ENCODE measurements around the gene VPS33A.
"Not testable (repeated sequence)": the region's sequence is repeated elsewhere in the genome, so short reads cannot be mapped to it uniquely, and the experiment has no call there.

VPS33A gene

GRCh38 chr12:122204167-122205052 is 61.9 kb downstream of the VPS33A start:
- DNase-seq (ENCODE audit: low spot score), result no peak

DNA sequence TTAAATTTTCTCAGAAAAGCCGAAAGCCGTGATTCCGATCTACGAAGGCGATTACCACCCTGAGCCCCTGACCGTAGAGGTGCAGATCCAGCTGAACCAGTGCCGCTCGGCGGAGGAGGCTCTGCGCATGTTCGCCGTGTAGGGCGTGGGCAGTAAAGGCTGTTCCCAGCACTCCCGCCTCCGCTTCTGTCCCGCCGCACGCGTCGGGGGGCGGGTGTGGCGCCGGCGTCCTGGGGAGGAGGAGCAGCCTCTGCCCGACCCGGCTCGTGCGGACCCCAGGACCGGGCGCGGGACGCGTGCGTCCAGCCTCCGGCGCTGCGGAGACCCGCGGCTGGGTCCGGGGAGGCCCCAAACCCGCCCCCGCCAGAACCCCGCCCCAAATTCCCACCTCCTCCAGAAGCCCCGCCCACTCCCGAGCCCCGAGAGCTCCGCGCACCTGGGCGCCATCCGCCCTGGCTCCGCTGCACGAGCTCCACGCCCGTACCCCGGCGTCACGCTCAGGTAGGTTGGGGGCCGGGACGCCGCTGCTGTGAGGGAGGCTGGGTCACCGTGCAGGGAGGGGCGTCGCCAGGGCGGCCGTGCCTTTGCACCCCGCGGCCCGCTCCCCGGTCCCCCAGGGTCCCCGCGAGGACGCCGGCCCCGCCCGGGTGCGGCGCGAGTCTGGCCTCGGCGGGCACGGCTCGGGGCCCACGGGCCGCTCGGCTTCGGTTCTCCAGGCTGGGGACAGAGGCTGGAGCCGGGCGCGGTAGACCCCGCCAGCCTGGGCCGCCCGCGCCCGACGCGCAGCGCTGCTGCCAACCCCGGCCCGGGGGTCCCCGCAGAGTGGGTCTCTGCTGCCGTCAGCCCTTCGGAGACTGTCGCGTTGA is 62.8 kb downstream of the VPS33A start, which contains the start of gene B3GNT4:
Gene B3GNT4 (plus strand): TSS at position 409 of the 866 bp plus-strand sequence. CDS start 910 bp downstream, outside the sequence.
- DNase-seq (ENCODE audit: low spot score), result peak; percentile 73

DNA sequence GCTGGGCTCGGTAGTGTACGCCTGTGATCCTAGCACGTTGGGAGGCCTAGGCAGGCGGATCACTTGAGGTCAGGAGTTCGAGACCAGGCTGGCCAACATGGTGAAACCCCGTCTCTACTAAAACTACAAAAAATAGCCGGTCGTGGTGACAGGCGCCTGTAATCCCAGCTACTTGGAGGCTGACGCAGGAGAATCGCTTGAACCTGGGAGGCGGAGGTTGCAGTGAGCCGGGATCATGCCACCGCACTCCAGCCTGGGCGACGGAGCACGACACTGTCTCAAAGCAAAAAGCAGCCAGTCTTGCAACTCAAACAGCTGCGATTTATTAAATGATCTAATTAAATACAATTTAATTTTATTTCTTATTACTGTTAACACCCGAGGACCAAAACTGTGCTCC is 63.5 kb downstream of the VPS33A start:
- not testable (repeated sequence) for DNase-seq (ENCODE audit: low spot score)

GRCh38 chr12:122202017-122202416 is 64.3 kb downstream of the VPS33A start:
- no peak for DNase-seq (ENCODE audit: low spot score)

GRCh38 chr12:122201381-122201780 is 64.9 kb downstream of the VPS33A start:
- no peak for DNase-seq (ENCODE audit: low spot score)

DNA sequence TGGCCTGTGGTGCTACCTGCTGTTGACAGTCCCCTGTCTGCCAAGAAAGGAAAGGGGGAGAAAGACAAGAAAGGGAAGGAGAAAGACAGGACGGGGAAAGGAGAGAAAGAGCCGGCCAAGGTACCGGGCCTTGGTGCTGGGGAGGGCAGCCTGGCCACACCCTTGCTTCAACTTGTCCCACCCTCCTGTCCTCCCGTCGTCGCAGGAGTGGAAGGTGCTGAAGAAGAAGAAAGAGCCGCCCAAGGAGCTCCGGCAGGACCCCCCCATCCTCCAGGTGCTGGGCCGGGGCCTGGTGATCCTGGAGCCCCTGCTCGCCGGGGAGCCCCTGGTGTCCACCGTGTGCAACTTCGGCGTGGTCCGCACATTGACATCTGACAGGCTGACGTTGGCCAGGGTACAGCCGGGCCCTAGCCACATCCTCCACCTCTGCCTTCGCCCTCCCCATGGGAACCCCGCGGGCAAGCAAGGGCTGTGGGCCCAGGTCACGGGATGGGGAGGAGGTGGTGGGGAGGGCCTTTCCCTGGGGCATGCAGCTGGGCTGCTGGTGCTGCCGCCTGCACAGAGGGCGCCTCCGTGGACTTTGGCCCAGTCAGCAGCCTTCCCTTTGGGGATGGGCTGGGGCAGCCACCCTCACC is 65.6 kb downstream of the VPS33A start:
- no peak for DNase-seq (ENCODE audit: low spot score)

- no peak for DNase-seq (ENCODE audit: low spot score)
Observed at GRCh38 chr12:122199484-122200355, 66.6 kb downstream of the VPS33A start.

DNA sequence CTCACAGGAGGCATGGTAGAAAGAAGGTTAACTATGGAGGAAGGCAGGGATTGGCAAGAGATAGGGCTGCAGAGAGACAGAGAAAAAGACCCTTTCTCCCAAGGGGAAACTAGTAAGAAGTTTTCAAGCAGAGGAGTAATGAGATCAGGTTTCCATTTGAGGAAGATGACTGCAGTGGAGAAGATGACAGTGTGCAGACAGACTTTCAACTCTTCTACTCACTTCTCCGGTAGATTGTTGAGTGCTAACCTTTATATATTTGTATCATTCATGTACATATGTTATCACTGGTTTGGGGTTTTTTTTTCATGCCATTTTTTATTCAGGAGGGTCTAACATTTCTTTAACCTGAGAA is 68.7 kb downstream of the VPS33A start:
- no peak for DNase-seq (ENCODE audit: low spot score)

DNA sequence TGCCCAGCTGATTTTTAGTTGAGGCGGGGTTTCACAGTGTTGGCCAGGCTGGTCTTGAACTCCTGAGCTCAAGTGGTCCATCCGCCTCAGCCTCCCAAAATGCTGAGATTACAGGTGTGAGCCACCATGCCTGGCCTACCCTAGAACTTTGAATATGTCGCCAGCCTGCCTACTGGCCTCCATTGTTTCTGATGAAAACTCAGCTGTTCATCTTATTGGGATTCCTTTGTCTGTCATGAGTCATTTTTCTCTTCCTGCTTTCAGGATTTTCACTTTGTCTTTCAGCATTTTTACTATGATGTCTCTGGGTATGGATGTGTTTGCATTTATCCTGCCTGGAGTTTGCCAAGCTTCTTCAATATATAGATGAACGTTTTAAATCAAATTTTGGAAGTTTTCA is 70.9 kb downstream of the VPS33A start:
- no peak for DNase-seq (ENCODE audit: low spot score)

DNA sequence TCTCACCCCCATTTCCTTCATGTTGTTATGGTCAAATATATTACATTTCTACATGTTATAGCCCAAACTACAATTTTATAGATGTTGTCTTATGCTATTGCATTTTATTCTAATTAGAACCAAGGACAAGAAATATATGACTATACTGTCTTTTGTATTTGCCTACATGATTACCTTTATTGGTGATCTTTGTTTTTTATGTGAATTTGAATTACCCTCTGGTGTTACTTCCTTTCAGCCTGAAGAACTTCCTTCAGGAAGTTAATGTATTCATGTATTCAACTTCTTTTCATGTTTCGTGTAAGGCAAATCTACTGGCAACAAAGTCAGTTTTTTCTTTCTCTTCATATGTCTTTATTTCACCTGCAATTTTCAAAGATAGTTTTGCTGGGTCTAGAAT is 71.5 kb downstream of the VPS33A start:
- no peak for DNase-seq (ENCODE audit: low spot score)

GRCh38 chr12:122192441-122192840 is 73.9 kb downstream of the VPS33A start:
- DNase-seq (ENCODE audit: low spot score), result no peak

DNA sequence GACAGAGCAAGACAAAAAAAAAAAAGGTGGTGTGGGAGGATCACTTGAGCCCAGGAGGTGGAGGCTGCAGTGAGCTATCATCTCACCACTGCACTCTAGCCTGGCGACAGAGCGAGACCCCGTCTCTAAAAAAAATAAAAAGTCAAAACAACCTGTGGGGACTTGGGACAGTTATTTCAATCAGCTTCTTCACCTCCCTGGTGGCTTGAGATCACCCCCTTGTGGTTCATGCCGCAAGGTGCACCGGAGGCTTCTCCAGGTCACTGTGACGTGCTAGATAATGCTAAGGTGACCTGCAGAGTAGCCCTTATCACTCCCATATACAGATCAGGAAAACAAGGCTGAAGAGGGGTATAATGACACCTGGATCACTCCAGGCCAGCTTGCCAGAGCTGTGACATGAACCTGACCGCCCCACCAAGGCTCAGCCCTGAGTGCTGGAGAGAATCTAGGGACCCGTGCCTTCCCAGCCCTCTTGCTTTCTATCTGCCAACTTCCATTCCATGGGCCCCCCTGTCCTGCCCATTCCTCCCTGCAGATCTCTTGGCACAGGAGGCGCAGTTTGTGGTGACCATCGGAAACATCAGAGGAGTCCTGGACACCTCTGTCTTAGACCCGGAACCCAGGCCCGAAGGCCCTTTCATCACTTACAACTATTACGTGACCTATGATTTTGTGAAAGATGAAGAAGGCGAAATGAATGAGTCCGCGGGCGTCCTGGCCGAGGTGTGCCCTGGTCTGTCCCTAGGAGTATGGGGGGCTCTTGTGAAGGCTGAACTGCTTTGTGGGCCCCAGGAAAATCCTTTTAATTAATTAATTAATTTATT is 75.2 kb downstream of the VPS33A start:
- peak; percentile 89 for DNase-seq (ENCODE audit: low spot score)

DNA sequence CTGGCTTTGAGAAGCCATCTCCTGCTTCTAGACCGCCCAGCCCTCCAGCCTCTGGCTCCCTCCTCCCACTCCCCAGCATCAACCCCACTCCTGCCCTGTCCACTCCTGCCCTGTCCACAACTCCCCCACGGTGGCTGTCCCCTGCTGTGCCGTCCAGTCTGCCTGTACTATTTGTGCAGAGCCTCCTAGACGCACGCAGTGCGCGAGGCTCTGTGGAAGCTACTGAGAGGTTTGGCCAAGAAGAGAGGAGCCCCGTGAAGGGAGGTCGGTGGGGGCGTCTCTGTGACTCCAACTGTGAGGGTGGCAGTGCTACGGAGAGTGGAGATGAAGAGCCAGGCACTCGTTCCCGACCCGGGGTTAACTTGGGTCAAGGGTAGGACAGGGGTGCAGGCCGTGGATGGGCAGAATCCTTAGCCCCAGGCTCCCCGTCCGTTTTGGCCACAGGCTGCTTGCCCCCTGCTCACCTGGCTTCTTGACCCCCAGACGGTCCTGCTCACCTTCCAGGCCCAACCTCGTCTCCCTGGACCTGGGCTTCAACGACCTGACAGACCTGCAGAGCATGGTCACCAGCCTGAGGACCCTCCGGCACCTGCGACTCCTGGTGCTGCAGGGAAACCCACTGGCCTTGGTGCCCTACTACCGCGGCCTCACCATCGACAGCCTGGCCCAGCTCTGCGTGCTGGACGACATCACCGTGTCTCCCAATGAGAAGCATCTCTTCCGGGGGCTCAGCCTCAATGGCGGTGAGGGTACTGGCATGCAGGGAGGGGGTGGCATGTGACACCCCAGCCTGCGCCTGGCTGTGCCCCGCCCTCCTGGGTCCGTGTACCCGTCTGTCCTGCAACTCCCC is 76.4 kb downstream of the VPS33A start:
- no peak for DNase-seq (ENCODE audit: low spot score)

GRCh38 chr12:122187466-122187865 is 78.8 kb downstream of the VPS33A start:
- no peak for DNase-seq (ENCODE audit: low spot score)

- DNase-seq (ENCODE audit: low spot score), result no peak
Observed at GRCh38 chr12:122185494-122186082, 80.7 kb downstream of the VPS33A start.

GRCh38 chr12:122185079-122185478 is 81.2 kb downstream of the VPS33A start:
- no peak for DNase-seq (ENCODE audit: low spot score)

- DNase-seq (ENCODE audit: low spot score), result no peak
Observed at GRCh38 chr12:122184517-122184916, 81.8 kb downstream of the VPS33A start.

- no peak for DNase-seq (ENCODE audit: low spot score)
Observed at GRCh38 chr12:122183588-122183940, 82.7 kb downstream of the VPS33A start.

DNA sequence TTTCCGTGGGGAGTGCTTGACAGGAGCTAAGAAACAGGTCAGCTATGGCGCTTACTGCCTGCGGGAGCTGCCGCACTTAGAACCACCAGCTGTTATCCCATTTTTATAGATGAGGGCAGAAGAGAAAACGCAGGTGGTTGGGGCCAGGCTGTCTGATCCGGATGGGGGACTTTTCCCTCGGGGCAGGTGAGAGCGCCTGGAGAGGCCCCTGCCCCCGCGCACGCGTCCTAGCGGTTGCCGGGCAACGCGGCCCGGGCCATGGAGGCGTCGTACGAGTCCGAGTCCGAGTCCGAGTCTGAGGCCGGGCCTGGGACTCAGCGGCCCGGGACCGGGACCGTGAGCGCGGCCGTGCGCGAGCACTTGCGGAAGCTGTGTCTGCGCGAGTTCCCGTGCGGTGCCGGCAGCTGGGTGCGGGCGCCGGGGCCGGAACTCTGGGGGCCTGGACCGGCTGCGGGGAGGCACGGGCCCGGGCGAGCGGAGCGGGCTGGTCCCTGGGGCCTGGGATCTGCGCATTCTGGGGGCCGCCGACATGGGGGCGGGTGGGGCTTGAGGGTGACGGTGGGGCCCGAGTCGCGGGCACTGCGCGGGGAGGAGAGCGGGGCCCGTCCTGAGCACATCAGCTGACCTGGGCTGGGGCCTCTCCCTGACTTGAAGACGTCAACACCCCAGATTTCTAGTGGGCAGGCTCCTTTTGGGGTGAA is 83.3 kb downstream of the VPS33A start, which contains the start of gene LRRC43:
Gene LRRC43 (plus strand): TSS at position 237 of the 701 bp plus-strand sequence. CDS start 22 bp downstream, at position 259.
- no peak for DNase-seq (ENCODE audit: low spot score)

Data from HuH-7 (cell line).